SHP77 treated with DMSO at 0.1 percent for 48 hours (cell line): ENCODE data around the gene EEFSEC.

Experiments used
- DNase-seq: peaks from one replicate; lab custom pipeline; 2025; lab: John Stamatoyannopoulos, UW

Gene EEFSEC

GRCh38 chr3:128185630-128186447 lies 32.6 kb downstream of the EEFSEC start:
- no peak for DNase-seq

- no peak for DNase-seq
Measured at GRCh38 chr3:128187495-128187894, 34.2 kb downstream of the EEFSEC start.

GRCh38 chr3:128188326-128188725 lies 35.0 kb downstream of the EEFSEC start:
- no peak for DNase-seq

- no peak for DNase-seq
Measured at GRCh38 chr3:128188956-128189355, 35.7 kb downstream of the EEFSEC start.

- no peak for DNase-seq
Measured at GRCh38 chr3:128190501-128190900, 37.2 kb downstream of the EEFSEC start.

GRCh38 chr3:128192131-128192530 lies 38.9 kb downstream of the EEFSEC start:
- DNase-seq: no peak

- no peak for DNase-seq
Measured at GRCh38 chr3:128193168-128193567, 39.9 kb downstream of the EEFSEC start.

GRCh38 chr3:128194843-128195242 lies 41.6 kb downstream of the EEFSEC start:
- no peak for DNase-seq

- DNase-seq: no peak
Measured at GRCh38 chr3:128195369-128195768, 42.1 kb downstream of the EEFSEC start.

GRCh38 chr3:128195802-128196201 lies 42.5 kb downstream of the EEFSEC start:
- no peak for DNase-seq

- no peak for DNase-seq
Measured at GRCh38 chr3:128196647-128197046, 43.4 kb downstream of the EEFSEC start.

GRCh38 chr3:128197855-128198254 lies 44.6 kb downstream of the EEFSEC start:
- DNase-seq: no peak

GRCh38 chr3:128198313-128198712 lies 45.0 kb downstream of the EEFSEC start:
- DNase-seq: no peak

- DNase-seq: no peak
Measured at GRCh38 chr3:128199110-128199509, 45.8 kb downstream of the EEFSEC start.

GRCh38 chr3:128201158-128201755 lies 48.0 kb downstream of the EEFSEC start:
- DNase-seq: no peak

- no peak for DNase-seq
Measured at GRCh38 chr3:128203169-128203568, 49.9 kb downstream of the EEFSEC start.

- DNase-seq: no peak
Measured at GRCh38 chr3:128205558-128206145, 52.4 kb downstream of the EEFSEC start.

- DNase-seq: no peak
Measured at GRCh38 chr3:128207951-128208350, 54.7 kb downstream of the EEFSEC start.

- no peak for DNase-seq
Measured at GRCh38 chr3:128210711-128211110, 57.4 kb downstream of the EEFSEC start.

GRCh38 chr3:128214056-128214455 lies 60.8 kb downstream of the EEFSEC start:
- DNase-seq: no peak

- no peak for DNase-seq
Measured at GRCh38 chr3:128215290-128215689, 62.0 kb downstream of the EEFSEC start.

GRCh38 chr3:128215800-128216495 lies 62.7 kb downstream of the EEFSEC start:
- DNase-seq: no peak
